Esophagus squamous epithelium (tissue), 4 donors: ENCODE data around the gene ANKS1A.

Experiments used
- POLR2A ChIP-seq, 4 donors: fragments of 450-650 bp; IDR thresholded peaks; one replicate each; pipeline ENCODE4 v1.6.1; 2017; ENCODE audit warnings: antibody characterized with exemption in 4 of 4, mild to moderate bottlenecking in 4 of 4, moderate library complexity in 3 of 4
- TF ChIP-seq, protein P1 (sequence below), 6 experiments: fragments of 450-650 bp in 4 of 6; fragments of 200-600 bp in 2 of 6; sonication (generic) in 2 of 6; IDR thresholded peaks; one replicate each; pipeline ENCODE4 v1.5.1; 2016 to 2019; ENCODE audit warnings: antibody characterized with exemption in 6 of 6, mild to moderate bottlenecking in 4 of 6, moderate library complexity in 4 of 6

DNA sequence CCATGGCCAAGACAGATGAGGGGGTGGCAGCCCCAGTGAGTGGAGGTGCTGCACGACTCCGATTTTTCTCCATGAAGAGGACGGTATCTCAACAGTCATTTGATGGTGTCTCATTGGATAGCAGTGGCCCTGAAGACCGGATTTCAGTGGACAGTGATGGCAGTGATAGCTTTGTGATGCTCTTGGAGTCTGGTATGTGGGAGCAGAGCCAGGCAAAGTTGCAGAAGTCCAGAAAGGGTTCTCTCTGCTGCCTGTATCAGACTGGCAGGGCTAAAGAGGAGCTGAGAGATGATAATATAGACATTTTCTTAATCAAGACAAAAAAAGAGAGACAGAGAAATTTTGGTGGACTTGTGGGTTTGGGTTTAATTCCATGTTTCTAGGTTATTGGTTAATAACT lies 25.0 kb upstream of the ANKS1A start:
- TF ChIP-seq, protein P1, sequence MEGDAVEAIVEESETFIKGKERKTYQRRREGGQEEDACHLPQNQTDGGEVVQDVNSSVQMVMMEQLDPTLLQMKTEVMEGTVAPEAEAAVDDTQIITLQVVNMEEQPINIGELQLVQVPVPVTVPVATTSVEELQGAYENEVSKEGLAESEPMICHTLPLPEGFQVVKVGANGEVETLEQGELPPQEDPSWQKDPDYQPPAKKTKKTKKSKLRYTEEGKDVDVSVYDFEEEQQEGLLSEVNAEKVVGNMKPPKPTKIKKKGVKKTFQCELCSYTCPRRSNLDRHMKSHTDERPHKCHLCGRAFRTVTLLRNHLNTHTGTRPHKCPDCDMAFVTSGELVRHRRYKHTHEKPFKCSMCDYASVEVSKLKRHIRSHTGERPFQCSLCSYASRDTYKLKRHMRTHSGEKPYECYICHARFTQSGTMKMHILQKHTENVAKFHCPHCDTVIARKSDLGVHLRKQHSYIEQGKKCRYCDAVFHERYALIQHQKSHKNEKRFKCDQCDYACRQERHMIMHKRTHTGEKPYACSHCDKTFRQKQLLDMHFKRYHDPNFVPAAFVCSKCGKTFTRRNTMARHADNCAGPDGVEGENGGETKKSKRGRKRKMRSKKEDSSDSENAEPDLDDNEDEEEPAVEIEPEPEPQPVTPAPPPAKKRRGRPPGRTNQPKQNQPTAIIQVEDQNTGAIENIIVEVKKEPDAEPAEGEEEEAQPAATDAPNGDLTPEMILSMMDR (IDR thresholded peaks at IDR 0.05): no peak
- no peak for TF ChIP-seq POLR2A (IDR thresholded peaks at IDR 0.05)
